CD4-positive, alpha-beta memory T cell (primary cell): Measurements from ENCODE around the gene CNDP1. TPM values are rescaled to one million over a fixed set of nuclear protein-coding genes. Genes with fewer than 3 reads are reported as not detected.
A peak's percentile ranks its signal among the peaks of the same experiment; 100 is the strongest.

Experiments
- CTCF ChIA-PET: fragments of 350-600 bp; sonication (Branson Sonifier 250); formaldehyde crosslinking; loops from one replicate; lab custom pipeline; 2021; ENCODE audit warnings: inconsistent platforms; ENCODE audit not compliant: partially characterized antibody; lab: Charles Lee
- POLR2A ChIA-PET: fragments of 350-600 bp; sonication (Branson Sonifier 250); formaldehyde crosslinking; loops from one replicate; lab custom pipeline; 2021; ENCODE audit not compliant: partially characterized antibody; lab: Charles Lee
- DNase-seq, 5 donors: peaks; one replicate each; pipeline versions ENCODE4 v3.0.0 to v3.0.0-alpha.2; 2020 to 2022; ENCODE audit warnings: mixed read lengths in 1 of 5
- H3K27ac ChIP-seq: one replicate; pipeline ENCODE4 v1.7.0; 2013; ENCODE audit warnings: low read depth, low read length
- H3K27me3 ChIP-seq: 2 replicates; pipeline ENCODE4 v1.7.0; 2013; ENCODE audit warnings: mild to moderate bottlenecking, low read length, moderate library complexity; ENCODE audit not compliant: insufficient read depth
- H3K36me3 ChIP-seq: 2 replicates; pipeline ENCODE4 v1.7.0; 2013; ENCODE audit warnings: mild to moderate bottlenecking, low read length, moderate library complexity; ENCODE audit not compliant: insufficient read depth
- H3K4me1 ChIP-seq: 2 replicates; pipeline ENCODE4 v1.7.0; 2013; ENCODE audit warnings: mild to moderate bottlenecking, low read length, moderate library complexity; ENCODE audit not compliant: insufficient read depth
- H3K4me3 ChIP-seq, 2 donors: one replicate each; pipeline ENCODE4 v1.7.0; 2013; ENCODE audit warnings: low read length in 2 of 2, mild to moderate bottlenecking in 1 of 2
- H3K9me3 ChIP-seq, 2 donors: one replicate each; pipeline ENCODE4 v1.7.0; 2013; ENCODE audit warnings: low read length in 2 of 2, control low read depth in 1 of 2; ENCODE audit not compliant: control insufficient read depth in 1 of 2
- H3K27ac Mint-ChIP-seq, 7 donors: one replicate each; pipeline ENCODE4 v1.8.0; 2020 to 2021; ENCODE audit warnings: mixed read lengths in 7 of 7, mild to moderate bottlenecking in 6 of 7, inconsistent platforms in 3 of 7, moderate library complexity in 3 of 7
- H3K27me3 Mint-ChIP-seq, 2 donors: one replicate each; pipeline ENCODE4 v1.8.0; 2020 to 2021; ENCODE audit warnings: mixed read lengths in 2 of 2
- H3K36me3 Mint-ChIP-seq, 2 donors: one replicate each; pipeline ENCODE4 v1.8.0; 2020 to 2021; ENCODE audit warnings: mixed read lengths in 2 of 2, inconsistent platforms in 1 of 2, mild to moderate bottlenecking in 1 of 2
- H3K4me1 Mint-ChIP-seq, 4 donors: one replicate each; pipeline ENCODE4 v1.8.0; 2020 to 2021; ENCODE audit warnings: mixed read lengths in 4 of 4, mild to moderate bottlenecking in 1 of 4
- H3K4me3 Mint-ChIP-seq, 8 donors: one replicate each; pipeline ENCODE4 v1.8.0; 2020 to 2021; ENCODE audit warnings: mixed read lengths in 8 of 8, mild to moderate bottlenecking in 7 of 8, moderate library complexity in 6 of 8, inconsistent platforms in 3 of 8
- H3K9me3 Mint-ChIP-seq, 8 donors: one replicate each; pipeline ENCODE4 v1.8.0; 2020 to 2021; ENCODE audit warnings: mixed read lengths in 8 of 8, mild to moderate bottlenecking in 5 of 8, inconsistent platforms in 3 of 8, moderate library complexity in 1 of 8
- intact Hi-C: fragments of 100-400 bp; cut with micrococcal nuclease; formaldehyde crosslinking; loops from one replicate; pipeline ENCODE4 v1.15.1; 2023
- polyA plus RNA-seq, 2 donors: library from polyadenylated mRNA; unstranded; fragments of 300-500 nt; fragmentation: Illumina TruSeq; gene quantifications; one replicate each; pipeline ENCODE4 v1.2.3, GENCODE V29; 2021
- total RNA-seq, 2 experiments: library from RNA; stranded (reverse); gene quantifications; one replicate each; pipeline ENCODE4 v1.2.3, GENCODE V29; 2021

The CNDP1 gene
- total and polyA plus RNA-seq, 4 experiments from 2014 or later = not detected

- H3K27ac Mint-ChIP-seq = no peak overlapping the region
- Histone ChIP-seq H3K27ac (no peak overlapping the region), H3K36me3 (no peaks in the 10 kb centered on the region), H3K4me1 (no peaks in the 10 kb centered on the region), H3K4me3 (no peak overlapping the region), H3K9me3 (no peaks in the 10 kb centered on the region), H3K27me3 (no peaks in the 10 kb centered on the region)
- intact Hi-C loops = no loop called here
- no peaks in the 10 kb centered on the region for H3K27me3 Mint-ChIP-seq
- H3K4me1 Mint-ChIP-seq = peaks cover 2 to 13% (median 8%) of the 10 kb centered on the region in 4 donors
- CTCF ChIA-PET = no interaction called here
- no peaks in the 10 kb centered on the region for H3K36me3 Mint-ChIP-seq
- no peak for DNase-seq
- POLR2A ChIA-PET = no interaction called here
- peaks cover 0 to 2% (median 0%) of the 10 kb centered on the region in 8 donors for H3K9me3 Mint-ChIP-seq
- H3K4me3 Mint-ChIP-seq = no peak overlapping the region
Measured at GRCh38 chr18:74617486-74617885, 83.2 kb downstream of the CNDP1 start.

GRCh38 chr18:74622072-74622471 lies 87.8 kb downstream of the CNDP1 start:
- POLR2A ChIA-PET = no interaction called here

GRCh38 chr18:74623047-74623816 lies 88.9 kb downstream of the CNDP1 start:
- Mint-ChIP-seq H3K4me3 (no peak overlapping the region), H3K4me1 (peaks cover 0 to 17% (median 9%) of the 10 kb centered on the region in 4 donors), H3K27ac (no peak overlapping the region), H3K36me3 (no peaks in the 10 kb centered on the region), H3K9me3 (no peaks in the 10 kb centered on the region), H3K27me3 (no peaks in the 10 kb centered on the region)
- H3K9me3 ChIP-seq = no peaks in the 10 kb centered on the region
- ChIA-PET POLR2A (no interaction called here), CTCF (interaction anchor here (0.6 to 2.1 kb wide), 14 partner anchors 9 to 1727 kb away, joined by 3 to 15 read pairs (median 3); no protein-coding TSS in a partner anchor)
- intact Hi-C loops = loop anchor here (1.0 to 10.0 kb wide), 4 partner anchors 342 to 856 kb away; no protein-coding TSS in a partner anchor
- H3K27me3 ChIP-seq = no peaks in the 10 kb centered on the region
- H3K36me3 ChIP-seq = no peaks in the 10 kb centered on the region
- no peak overlapping the region for H3K4me3 ChIP-seq
- DNase-seq = peak in 3 of 5 donors; percentile 23 to 29 (median 27)
- no peaks in the 10 kb centered on the region for H3K4me1 ChIP-seq
- H3K27ac ChIP-seq = no peak overlapping the region

More at GRCh38 chr18:74622072-74622471, 87.8 kb downstream of the CNDP1 start:
- Mint-ChIP-seq H3K36me3 (no peaks in the 10 kb centered on the region), H3K27ac (no peak overlapping the region), H3K4me3 (no peak overlapping the region), H3K27me3 (no peaks in the 10 kb centered on the region), H3K9me3 (no peaks in the 10 kb centered on the region), H3K4me1 (peaks cover 0 to 13% (median 7%) of the 10 kb centered on the region in 4 donors)
- Histone ChIP-seq H3K27me3 (no peaks in the 10 kb centered on the region), H3K4me3 (no peak overlapping the region), H3K27ac (no peak overlapping the region), H3K9me3 (no peaks in the 10 kb centered on the region), H3K36me3 (no peaks in the 10 kb centered on the region), H3K4me1 (no peaks in the 10 kb centered on the region)
- intact Hi-C loops = loop anchor here (10.0 kb wide), 2 partner anchors 343 to 743 kb away; no protein-coding TSS in a partner anchor
- CTCF ChIA-PET = interaction anchor here (0.6 kb wide), 1 partner anchor 10 kb away, joined by 3 read pairs; no protein-coding TSS in a partner anchor
- DNase-seq = no peak

GRCh38 chr18:74624466-74624865 lies 90.2 kb downstream of the CNDP1 start:
- POLR2A ChIA-PET = no interaction called here

GRCh38 chr18:74625157-74625556 lies 90.9 kb downstream of the CNDP1 start:
- Histone ChIP-seq H3K27ac (no peak overlapping the region), H3K27me3 (no peaks in the 10 kb centered on the region), H3K9me3 (no peaks in the 10 kb centered on the region), H3K36me3 (no peaks in the 10 kb centered on the region), H3K4me3 (no peak overlapping the region), H3K4me1 (peaks cover 3% of the 10 kb centered on the region)
- Mint-ChIP-seq H3K4me1 (peaks cover 0 to 19% (median 8%) of the 10 kb centered on the region in 4 donors), H3K27ac (peak overlapping the region in 2 of 7 donors; percentile 28 to 33), H3K4me3 (no peak overlapping the region), H3K9me3 (no peaks in the 10 kb centered on the region), H3K27me3 (no peaks in the 10 kb centered on the region), H3K36me3 (no peaks in the 10 kb centered on the region)
- intact Hi-C loops = loop anchor here (10.0 kb wide), 2 partner anchors 340 to 740 kb away; no protein-coding TSS in a partner anchor
- POLR2A ChIA-PET = no interaction called here
- no peak for DNase-seq
- CTCF ChIA-PET = interaction anchor here (1.2 kb wide), 1 partner anchor 28 kb away, joined by 3 read pairs; no protein-coding TSS in a partner anchor

More at GRCh38 chr18:74624466-74624865, 90.2 kb downstream of the CNDP1 start:
- no peaks in the 10 kb centered on the region for H3K27me3 ChIP-seq
- H3K4me3 ChIP-seq = no peak overlapping the region
- CTCF ChIA-PET = interaction anchor here (0.9 to 2.1 kb wide), 12 partner anchors 8 to 1725 kb away, joined by 3 to 15 read pairs (median 4); no protein-coding TSS in a partner anchor
- peaks cover 0 to 19% (median 8%) of the 10 kb centered on the region in 4 donors for H3K4me1 Mint-ChIP-seq
- H3K4me3 Mint-ChIP-seq = no peak overlapping the region
- no peak overlapping the region for H3K27ac ChIP-seq
- no peaks in the 10 kb centered on the region for H3K36me3 ChIP-seq
- H3K4me1 ChIP-seq = no peaks in the 10 kb centered on the region
- intact Hi-C loops = loop anchor here (10.0 kb wide), 2 partner anchors 340 to 740 kb away; no protein-coding TSS in a partner anchor
- H3K36me3 Mint-ChIP-seq = no peaks in the 10 kb centered on the region
- no peaks in the 10 kb centered on the region for H3K9me3 Mint-ChIP-seq
- DNase-seq = no peak
- no peak overlapping the region for H3K27ac Mint-ChIP-seq
- H3K27me3 Mint-ChIP-seq = no peaks in the 10 kb centered on the region
- H3K9me3 ChIP-seq = no peaks in the 10 kb centered on the region

GRCh38 chr18:74626049-74626874 lies 92.0 kb downstream of the CNDP1 start:
- Histone ChIP-seq H3K36me3 (no peaks in the 10 kb centered on the region), H3K27me3 (no peaks in the 10 kb centered on the region), H3K27ac (no peak overlapping the region), H3K4me3 (no peak overlapping the region), H3K4me1 (peaks cover 14% of the 10 kb centered on the region), H3K9me3 (no peaks in the 10 kb centered on the region)
- DNase-seq = no peak
- Mint-ChIP-seq H3K27me3 (no peaks in the 10 kb centered on the region), H3K4me1 (peaks cover 9 to 26% (median 16%) of the 10 kb centered on the region in 4 donors), H3K27ac (peak overlapping the region in 2 of 7 donors; percentile 21 to 56), H3K4me3 (no peak overlapping the region), H3K36me3 (no peaks in the 10 kb centered on the region), H3K9me3 (no peaks in the 10 kb centered on the region)
- ChIA-PET CTCF (no interaction called here), POLR2A (interaction anchor here (1.0 kb wide), 1 partner anchor 27 kb away, joined by 3 read pairs; no protein-coding TSS in a partner anchor)
- intact Hi-C loops = loop anchor here (10.0 kb wide), 2 partner anchors 339 to 739 kb away; no protein-coding TSS in a partner anchor
